AG04450 (cell line): ENCODE results near the gene NOXA1. TPM values are rescaled to one million over a fixed set of nuclear protein-coding genes. Genes with fewer than 3 reads are reported as not detected.

Experiments used
- CTCF ChIA-PET: fragments of 300-600, 350-600 bp; formaldehyde crosslinking; extraction: SDS; loops from one replicate; lab custom pipeline; 2022; ENCODE audit warnings: antibody characterized with exemption, inconsistent platforms; lab: Charles Lee
- POLR2A ChIA-PET: fragments of 350-600 bp; formaldehyde crosslinking; extraction: SDS; loops from one replicate; lab custom pipeline; 2021; ENCODE audit warnings: antibody characterized with exemption, inconsistent platforms; lab: Yijun Ruan, JAX
- DNase-seq: peaks from one replicate; pipeline ENCODE4 v3.0.0-alpha.2; 2011; ENCODE audit warnings: low read depth, low spot score
- H3K27ac ChIP-seq: one replicate; pipeline ENCODE4 v1.5.1; 2012; ENCODE audit warnings: low read depth, low read length, control low read depth
- H3K27me3 ChIP-seq: one replicate; pipeline ENCODE4 v1.6.0; 2012; ENCODE audit warnings: low read length; ENCODE audit not compliant: control insufficient read depth, insufficient read depth
- H3K4me3 ChIP-seq: 2 replicates; pipeline ENCODE4 v1.5.1; 2011; ENCODE audit warnings: mild to moderate bottlenecking, low read depth, low read length, control low read depth
- H3K9me3 ChIP-seq: 2 replicates; pipeline ENCODE4 v1.5.1; 2012; ENCODE audit warnings: low read length; ENCODE audit not compliant: control insufficient read depth, insufficient read depth
- CTCF ChIP-seq: IDR thresholded peaks from 2 replicates; pipeline ENCODE4 v1.5.1; 2011; ENCODE audit warnings: low read depth, low read length, control low read depth, inconsistent platforms
- polyA plus RNA-seq: library from polyadenylated mRNA; depleted of rRNA; stranded (reverse); fragments of >200 nt; gene quantifications from 2 replicates; pipeline ENCODE4 v1.2.3, GENCODE V29; 2011

Gene NOXA1
- polyA plus RNA-seq, 1 experiment = 0.06 TPM

DNA sequence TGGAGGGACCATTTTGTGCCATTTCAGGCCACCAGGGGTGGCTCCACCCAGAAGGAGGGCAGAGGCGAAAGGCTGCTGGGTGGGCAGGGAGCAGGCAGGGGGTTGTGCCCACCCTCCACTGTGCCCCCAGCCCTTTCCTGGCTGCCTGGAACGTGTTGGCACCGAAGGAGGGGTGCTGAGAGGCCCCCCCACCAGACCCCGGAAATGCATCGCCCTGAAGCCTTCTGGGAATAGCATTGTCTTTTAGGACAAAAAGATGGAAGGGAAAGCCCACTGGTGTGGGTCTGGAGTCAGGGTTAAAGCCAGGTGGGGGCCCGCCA, 5.1 kb downstream of the NOXA1 start:
- Histone ChIP-seq H3K27me3 (peaks cover 4% of the 10 kb centered on the region), H3K4me3 (no peak overlapping the region), H3K27ac (no peak overlapping the region), H3K9me3 (peaks cover 5% of the 10 kb centered on the region; the same call in 1 of the 2 replicates)
- ChIA-PET CTCF (no interaction called here), POLR2A (interaction anchor here (0.9 kb wide), 1 partner anchor 188 kb away, joined by 3 read pairs; no protein-coding TSS in a partner anchor)
- TF ChIP-seq CTCF = 0 out of 2 replicates have a peak, but pooled peaks have one; percentile 2
- no peak for DNase-seq

DNA sequence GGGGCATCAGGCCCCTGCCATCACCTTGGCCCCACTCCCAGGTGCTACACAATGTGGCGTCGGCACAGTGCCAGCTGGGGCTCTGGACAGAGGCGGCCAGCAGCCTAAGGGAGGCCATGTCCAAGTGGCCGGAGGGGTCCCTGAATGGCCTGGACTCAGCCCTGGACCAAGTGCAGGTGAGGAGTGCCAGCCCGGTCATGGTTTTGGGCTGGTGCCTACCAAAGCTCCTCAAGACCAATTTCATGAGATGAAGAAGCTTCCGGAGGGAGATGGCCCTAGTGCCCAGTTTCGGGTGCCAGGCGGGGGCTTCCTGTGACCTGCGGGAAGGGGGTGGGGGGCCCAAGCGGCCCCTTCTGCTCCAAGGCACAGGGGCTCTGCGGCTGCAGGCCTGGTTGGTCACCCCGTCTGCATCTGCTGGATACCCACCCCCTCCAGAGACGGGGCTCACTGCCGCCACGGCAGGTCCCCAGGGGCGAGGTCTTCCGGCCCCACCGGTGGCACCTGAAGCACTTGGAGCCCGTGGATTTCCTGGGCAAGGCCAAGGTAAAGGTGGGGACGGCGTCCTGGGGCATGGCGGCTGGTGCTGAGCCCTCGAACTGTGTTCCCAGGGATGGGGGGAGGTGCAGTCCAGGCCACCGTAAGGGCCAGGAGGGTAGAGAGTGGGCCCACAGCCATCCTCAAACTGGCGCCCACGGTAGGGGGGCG, 5.8 kb downstream of the NOXA1 start:
- ChIA-PET POLR2A (interaction anchor here (0.9 kb wide), 1 partner anchor 188 kb away, joined by 3 read pairs; no protein-coding TSS in a partner anchor), CTCF (no interaction called here)
- no peak for TF ChIP-seq CTCF
- DNase-seq = no peak
- Histone ChIP-seq H3K9me3 (peaks cover 5% of the 10 kb centered on the region; the same call in 1 of the 2 replicates), H3K27ac (no peak overlapping the region), H3K27me3 (peaks cover 4% of the 10 kb centered on the region), H3K4me3 (no peak overlapping the region)

- no peak for DNase-seq
- TF ChIP-seq CTCF = no peak
- POLR2A ChIA-PET = no interaction called here
- CTCF ChIA-PET = no interaction called here
- Histone ChIP-seq H3K4me3 (no peak overlapping the region), H3K27me3 (peaks cover 4% of the 10 kb centered on the region), H3K9me3 (peaks cover 5% of the 10 kb centered on the region; the same call in 1 of the 2 replicates), H3K27ac (no peak overlapping the region)
Observed at GRCh38 chr9:137429546-137429890, 6.3 kb downstream of the NOXA1 start.

DNA sequence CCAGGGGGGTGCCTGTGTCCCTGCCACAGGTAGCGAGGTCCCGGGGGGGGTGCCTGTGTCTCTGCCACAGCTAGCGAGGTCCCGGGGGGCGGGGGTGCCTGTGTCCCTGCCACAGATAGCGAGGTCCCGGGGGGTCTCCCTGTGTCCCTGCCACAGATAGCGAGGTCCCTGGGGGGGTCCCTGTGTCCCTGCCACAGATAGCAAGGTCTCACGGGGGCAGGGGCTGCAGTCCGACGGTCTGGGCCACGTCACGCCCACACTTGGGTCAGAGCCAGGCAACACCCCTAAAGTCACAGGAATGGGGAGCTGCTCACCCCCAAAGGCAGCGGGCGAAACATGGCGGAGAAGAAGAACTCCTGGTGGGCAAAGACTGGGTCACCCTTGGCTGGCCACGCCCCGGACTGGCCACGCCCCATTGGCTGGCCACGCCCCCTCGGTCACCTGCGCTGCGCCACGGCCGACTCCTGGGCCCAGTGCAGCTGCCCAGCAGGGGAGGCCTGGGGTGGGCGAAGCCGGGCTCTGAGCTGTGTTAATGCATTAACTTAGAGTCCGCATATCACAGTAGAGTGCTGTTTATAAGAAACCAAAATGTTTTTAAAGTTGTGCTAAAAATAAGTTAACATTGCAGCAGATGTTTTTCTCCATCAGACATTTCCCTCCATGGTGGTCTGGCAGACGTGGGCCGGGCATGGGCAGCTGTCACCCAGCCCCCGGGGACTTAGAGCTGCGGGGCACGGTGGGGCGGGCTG, 7.0 kb downstream of the NOXA1 start:
- H3K4me3 ChIP-seq = no peak overlapping the region

More for the DNA sequence above, 7.0 kb downstream of the NOXA1 start:
- POLR2A ChIA-PET = no interaction called here
- Histone ChIP-seq H3K9me3 (peaks cover 5% of the 10 kb centered on the region; the same call in 1 of the 2 replicates), H3K27ac (no peak overlapping the region), H3K27me3 (peaks cover 4% of the 10 kb centered on the region)
- TF ChIP-seq CTCF = no peak
- no peak for DNase-seq
- CTCF ChIA-PET = no interaction called here
